GM12878 (cell line): ENCODE results near the gene HCAR2. TPM values are rescaled to one million over a fixed set of nuclear protein-coding genes. Genes with fewer than 3 reads are reported as not detected.
A peak's percentile ranks its signal among the peaks of the same experiment; 100 is the strongest.

Experiments
- CREB1 ChIP-seq: IDR thresholded peaks from 2 replicates; pipeline ENCODE4 v1.6.1; 2012; ENCODE audit warnings: low read depth, mild to moderate bottlenecking, inconsistent platforms
- GABPA ChIP-seq: IDR thresholded peaks from 2 replicates; pipeline ENCODE4 v1.6.1; 2014; ENCODE audit warnings: antibody characterized with exemption, low read depth, mild to moderate bottlenecking, inconsistent platforms
- JUNB ChIP-seq: IDR thresholded peaks from 2 replicates; pipeline ENCODE4 v1.6.1; 2016; ENCODE audit warnings: antibody characterized with exemption, mild to moderate bottlenecking
- MYC ChIP-seq: IDR thresholded peaks from 2 replicates; pipeline ENCODE4 v1.6.1; 2011; ENCODE audit warnings: mild to moderate bottlenecking, low read length, moderate library complexity, inconsistent platforms; ENCODE audit not compliant: insufficient read depth, insufficient replicate concordance, insufficient read length, severe bottlenecking
- RAD21 ChIP-seq: IDR thresholded peaks from 2 replicates; pipeline ENCODE4 v1.6.1; 2011; ENCODE audit warnings: mild to moderate bottlenecking, low read depth, low read length, moderate library complexity; ENCODE audit not compliant: insufficient read depth
- SMARCA5 ChIP-seq: fragments of 450-650 bp; IDR thresholded peaks from 2 replicates; pipeline ENCODE4 v1.6.1; 2017; ENCODE audit warnings: mild to moderate bottlenecking
- SMC3 ChIP-seq: IDR thresholded peaks from 2 replicates; pipeline ENCODE4 v1.6.1; 2011; ENCODE audit warnings: low read length, improper control_type of control experiment, borderline replicate concordance
- SUPT20H ChIP-seq: IDR thresholded peaks from 2 replicates; pipeline ENCODE4 v1.6.1; 2011; ENCODE audit warnings: low read depth, mild to moderate bottlenecking, low read length, moderate library complexity, borderline replicate concordance; ENCODE audit not compliant: control insufficient read depth
- polyA plus RNA-seq, 11 experiments: library from polyadenylated mRNA; depleted of rRNA in 4 of 11; unstranded in 6 of 11; stranded (reverse) in 5 of 11; fragments of >200 nt; fragmentation: Nextera tagmentation in 4 of 11; fragmentation: Illumina TruSeq in 1 of 11; extraction: Ambion mirVana in 4 of 11; extraction: Trizol in 1 of 11; gene quantifications; 1 replicate in 1 of 11; 2 replicates in 10 of 11; pipeline versions ENCODE4 v1.2.1 to v1.2.3, GENCODE V29; 2011 to 2016; ENCODE audit warnings: inconsistent platforms in 2 of 11, missing spikeins in 2 of 11, low read depth in 1 of 11
- total RNA-seq, 4 experiments: library from RNA; depleted of rRNA in 3 of 4; stranded (reverse); fragments of >200 nt in 3 of 4; fragmentation: Illumina TruSeq in 1 of 4; extraction: Trizol in 1 of 4; gene quantifications; 2 replicates each; pipeline versions ENCODE4 v1.2.1 to v1.2.3, GENCODE V29; 2013 to 2021
- TF ChIP-seq, protein P1 (sequence below): IDR thresholded peaks from 2 replicates; pipeline ENCODE4 v1.6.1; 2012; ENCODE audit warnings: low read depth, low read length, improper control_type of control experiment
- TF ChIP-seq, protein P2 (sequence below): fragments of 450-650 bp; IDR thresholded peaks from 2 replicates; pipeline ENCODE4 v1.6.1; 2016; ENCODE audit warnings: mild to moderate bottlenecking, moderate library complexity, borderline replicate concordance
- TF ChIP-seq, protein P3 (sequence below), 3 experiments: IDR thresholded peaks in 2 of 3; conservative IDR thresholded peaks in 1 of 3; 2 replicates each; pipeline ENCODE4 v1.5.1; 2011; ENCODE audit warnings: low read depth in 3 of 3, low read length in 3 of 3, mild to moderate bottlenecking in 3 of 3, control low read depth in 2 of 3, moderate library complexity in 2 of 3, inconsistent platforms in 1 of 3, mixed read lengths in 1 of 3; ENCODE audit not compliant: control insufficient read depth in 2 of 3, insufficient read depth in 1 of 3; ENCODE audit errors: extremely low read depth in 1 of 3
- TF ChIP-seq, protein P4 (sequence below): fragments of 450-650 bp; formaldehyde crosslinking; IDR thresholded peaks from 2 replicates; pipeline ENCODE4 v1.5.0; 2022; ENCODE audit warnings: mild to moderate bottlenecking, missing genetic modification characterization
- TF ChIP-seq, protein P5 (sequence below): fragments of 450-650 bp; IDR thresholded peaks from 2 replicates; pipeline ENCODE4 v1.6.1; 2016; ENCODE audit warnings: mild to moderate bottlenecking

Gene HCAR2
- total and polyA plus RNA-seq, 10 of the 15 experiments (the other 5 are each of a cell fraction or from before 2014, with no cell fraction given): 0.19 to 0.66 (median 0.35) TPM

- TF ChIP-seq, protein P1, sequence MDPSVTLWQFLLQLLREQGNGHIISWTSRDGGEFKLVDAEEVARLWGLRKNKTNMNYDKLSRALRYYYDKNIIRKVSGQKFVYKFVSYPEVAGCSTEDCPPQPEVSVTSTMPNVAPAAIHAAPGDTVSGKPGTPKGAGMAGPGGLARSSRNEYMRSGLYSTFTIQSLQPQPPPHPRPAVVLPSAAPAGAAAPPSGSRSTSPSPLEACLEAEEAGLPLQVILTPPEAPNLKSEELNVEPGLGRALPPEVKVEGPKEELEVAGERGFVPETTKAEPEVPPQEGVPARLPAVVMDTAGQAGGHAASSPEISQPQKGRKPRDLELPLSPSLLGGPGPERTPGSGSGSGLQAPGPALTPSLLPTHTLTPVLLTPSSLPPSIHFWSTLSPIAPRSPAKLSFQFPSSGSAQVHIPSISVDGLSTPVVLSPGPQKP: peak; percentile 87
- TF ChIP-seq, protein P2, sequence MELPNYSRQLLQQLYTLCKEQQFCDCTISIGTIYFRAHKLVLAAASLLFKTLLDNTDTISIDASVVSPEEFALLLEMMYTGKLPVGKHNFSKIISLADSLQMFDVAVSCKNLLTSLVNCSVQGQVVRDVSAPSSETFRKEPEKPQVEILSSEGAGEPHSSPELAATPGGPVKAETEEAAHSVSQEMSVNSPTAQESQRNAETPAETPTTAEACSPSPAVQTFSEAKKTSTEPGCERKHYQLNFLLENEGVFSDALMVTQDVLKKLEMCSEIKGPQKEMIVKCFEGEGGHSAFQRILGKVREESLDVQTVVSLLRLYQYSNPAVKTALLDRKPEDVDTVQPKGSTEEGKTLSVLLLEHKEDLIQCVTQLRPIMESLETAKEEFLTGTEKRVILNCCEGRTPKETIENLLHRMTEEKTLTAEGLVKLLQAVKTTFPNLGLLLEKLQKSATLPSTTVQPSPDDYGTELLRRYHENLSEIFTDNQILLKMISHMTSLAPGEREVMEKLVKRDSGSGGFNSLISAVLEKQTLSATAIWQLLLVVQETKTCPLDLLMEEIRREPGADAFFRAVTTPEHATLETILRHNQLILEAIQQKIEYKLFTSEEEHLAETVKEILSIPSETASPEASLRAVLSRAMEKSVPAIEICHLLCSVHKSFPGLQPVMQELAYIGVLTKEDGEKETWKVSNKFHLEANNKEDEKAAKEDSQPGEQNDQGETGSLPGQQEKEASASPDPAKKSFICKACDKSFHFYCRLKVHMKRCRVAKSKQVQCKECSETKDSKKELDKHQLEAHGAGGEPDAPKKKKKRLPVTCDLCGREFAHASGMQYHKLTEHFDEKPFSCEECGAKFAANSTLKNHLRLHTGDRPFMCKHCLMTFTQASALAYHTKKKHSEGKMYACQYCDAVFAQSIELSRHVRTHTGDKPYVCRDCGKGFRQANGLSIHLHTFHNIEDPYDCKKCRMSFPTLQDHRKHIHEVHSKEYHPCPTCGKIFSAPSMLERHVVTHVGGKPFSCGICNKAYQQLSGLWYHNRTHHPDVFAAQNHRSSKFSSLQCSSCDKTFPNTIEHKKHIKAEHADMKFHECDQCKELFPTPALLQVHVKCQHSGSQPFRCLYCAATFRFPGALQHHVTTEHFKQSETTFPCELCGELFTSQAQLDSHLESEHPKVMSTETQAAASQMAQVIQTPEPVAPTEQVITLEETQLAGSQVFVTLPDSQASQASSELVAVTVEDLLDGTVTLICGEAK: peak; percentile 76; the same call in 1 of the 2 replicates
- TF ChIP-seq, protein P3, sequence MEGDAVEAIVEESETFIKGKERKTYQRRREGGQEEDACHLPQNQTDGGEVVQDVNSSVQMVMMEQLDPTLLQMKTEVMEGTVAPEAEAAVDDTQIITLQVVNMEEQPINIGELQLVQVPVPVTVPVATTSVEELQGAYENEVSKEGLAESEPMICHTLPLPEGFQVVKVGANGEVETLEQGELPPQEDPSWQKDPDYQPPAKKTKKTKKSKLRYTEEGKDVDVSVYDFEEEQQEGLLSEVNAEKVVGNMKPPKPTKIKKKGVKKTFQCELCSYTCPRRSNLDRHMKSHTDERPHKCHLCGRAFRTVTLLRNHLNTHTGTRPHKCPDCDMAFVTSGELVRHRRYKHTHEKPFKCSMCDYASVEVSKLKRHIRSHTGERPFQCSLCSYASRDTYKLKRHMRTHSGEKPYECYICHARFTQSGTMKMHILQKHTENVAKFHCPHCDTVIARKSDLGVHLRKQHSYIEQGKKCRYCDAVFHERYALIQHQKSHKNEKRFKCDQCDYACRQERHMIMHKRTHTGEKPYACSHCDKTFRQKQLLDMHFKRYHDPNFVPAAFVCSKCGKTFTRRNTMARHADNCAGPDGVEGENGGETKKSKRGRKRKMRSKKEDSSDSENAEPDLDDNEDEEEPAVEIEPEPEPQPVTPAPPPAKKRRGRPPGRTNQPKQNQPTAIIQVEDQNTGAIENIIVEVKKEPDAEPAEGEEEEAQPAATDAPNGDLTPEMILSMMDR (IDR thresholded peaks at IDR 0.05 in 2 of 3, conservative IDR thresholded peaks at IDR 0.05 in 1 of 3; ENCODE audit: control insufficient read depth in 2 of 3, extremely low read depth in 1 of 3, insufficient read depth in 1 of 3, low read depth in 3 of 3, low read length in 3 of 3): peak; percentile 87 to 99 (median 99); a peak in 5 of 6 replicates
- no peak for TF ChIP-seq SMARCA5
- TF ChIP-seq SUPT20H: no peak
- TF ChIP-seq RAD21: peak; percentile 94
- no peak for TF ChIP-seq JUNB
- TF ChIP-seq GABPA: no peak
- TF ChIP-seq, protein P4, sequence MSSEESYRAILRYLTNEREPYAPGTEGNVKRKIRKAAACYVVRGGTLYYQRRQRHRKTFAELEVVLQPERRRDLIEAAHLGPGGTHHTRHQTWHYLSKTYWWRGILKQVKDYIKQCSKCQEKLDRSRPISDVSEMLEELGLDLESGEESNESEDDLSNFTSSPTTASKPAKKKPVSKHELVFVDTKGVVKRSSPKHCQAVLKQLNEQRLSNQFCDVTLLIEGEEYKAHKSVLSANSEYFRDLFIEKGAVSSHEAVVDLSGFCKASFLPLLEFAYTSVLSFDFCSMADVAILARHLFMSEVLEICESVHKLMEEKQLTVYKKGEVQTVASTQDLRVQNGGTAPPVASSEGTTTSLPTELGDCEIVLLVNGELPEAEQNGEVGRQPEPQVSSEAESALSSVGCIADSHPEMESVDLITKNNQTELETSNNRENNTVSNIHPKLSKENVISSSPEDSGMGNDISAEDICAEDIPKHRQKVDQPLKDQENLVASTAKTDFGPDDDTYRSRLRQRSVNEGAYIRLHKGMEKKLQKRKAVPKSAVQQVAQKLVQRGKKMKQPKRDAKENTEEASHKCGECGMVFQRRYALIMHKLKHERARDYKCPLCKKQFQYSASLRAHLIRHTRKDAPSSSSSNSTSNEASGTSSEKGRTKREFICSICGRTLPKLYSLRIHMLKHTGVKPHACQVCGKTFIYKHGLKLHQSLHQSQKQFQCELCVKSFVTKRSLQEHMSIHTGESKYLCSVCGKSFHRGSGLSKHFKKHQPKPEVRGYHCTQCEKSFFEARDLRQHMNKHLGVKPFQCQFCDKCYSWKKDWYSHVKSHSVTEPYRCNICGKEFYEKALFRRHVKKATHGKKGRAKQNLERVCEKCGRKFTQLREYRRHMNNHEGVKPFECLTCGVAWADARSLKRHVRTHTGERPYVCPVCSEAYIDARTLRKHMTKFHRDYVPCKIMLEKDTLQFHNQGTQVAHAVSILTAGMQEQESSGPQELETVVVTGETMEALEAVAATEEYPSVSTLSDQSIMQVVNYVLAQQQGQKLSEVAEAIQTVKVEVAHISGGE (CRISPR knock-in tag): no peak
- TF ChIP-seq, protein P5, sequence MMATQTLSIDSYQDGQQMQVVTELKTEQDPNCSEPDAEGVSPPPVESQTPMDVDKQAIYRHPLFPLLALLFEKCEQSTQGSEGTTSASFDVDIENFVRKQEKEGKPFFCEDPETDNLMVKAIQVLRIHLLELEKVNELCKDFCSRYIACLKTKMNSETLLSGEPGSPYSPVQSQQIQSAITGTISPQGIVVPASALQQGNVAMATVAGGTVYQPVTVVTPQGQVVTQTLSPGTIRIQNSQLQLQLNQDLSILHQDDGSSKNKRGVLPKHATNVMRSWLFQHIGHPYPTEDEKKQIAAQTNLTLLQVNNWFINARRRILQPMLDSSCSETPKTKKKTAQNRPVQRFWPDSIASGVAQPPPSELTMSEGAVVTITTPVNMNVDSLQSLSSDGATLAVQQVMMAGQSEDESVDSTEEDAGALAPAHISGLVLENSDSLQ: peak; percentile 90
- peak; percentile 99 for TF ChIP-seq SMC3
- peak; percentile 67; the same call in 1 of the 2 replicates for TF ChIP-seq CREB1
- TF ChIP-seq MYC: peak; percentile 77
Measured at GRCh38 chr12:122752464-122753318, 49.5 kb upstream of the HCAR2 start, which contains the start of gene DENR (continued).
